ENCODE results near the gene ADARB2.

Gene ADARB2

DNA sequence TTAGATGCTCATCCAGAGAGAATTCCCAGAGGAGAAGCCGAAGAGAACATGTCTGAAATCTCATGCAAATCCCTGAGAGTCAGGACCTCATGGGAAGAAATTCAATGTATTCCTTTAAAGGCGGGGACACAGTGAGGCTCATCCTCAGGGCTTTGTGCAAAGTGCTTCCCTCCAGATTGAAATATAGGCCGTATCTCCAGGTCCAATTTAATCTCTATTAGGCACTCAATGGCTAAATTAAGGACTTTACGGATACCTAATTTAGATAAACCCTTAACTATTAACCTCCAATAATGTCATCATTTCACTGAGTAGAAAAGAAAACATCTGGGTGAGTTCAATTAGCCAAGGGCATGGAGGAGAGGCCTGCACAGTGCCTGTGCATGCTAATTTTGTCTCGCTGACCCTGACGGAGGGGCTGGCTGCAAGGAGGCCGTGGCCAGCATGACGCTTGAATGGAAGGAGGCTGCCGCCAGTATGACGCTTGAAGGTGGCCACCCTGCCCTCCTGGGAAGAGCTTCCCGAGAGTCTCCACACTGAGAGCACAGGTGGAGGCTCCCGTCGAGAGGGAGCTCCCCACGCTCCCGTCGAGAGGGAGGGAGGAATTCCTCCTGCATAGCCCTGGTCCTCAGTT lies 287.6 kb downstream of the ADARB2 start:
- Histone ChIP-seq H3K36me3 (ENCODE audit: control insufficient read depth in 2 of 2, insufficient read depth in 1 of 2, low read length in 2 of 2) (no peaks in the 10 kb centered on the region), H3K9me3 (ENCODE audit: control insufficient read depth, insufficient read depth, low read depth, low read length) (no peaks in the 10 kb centered on the region), H3K4me1 (ENCODE audit: control insufficient read depth, insufficient read depth, low read length) (no peaks in the 10 kb centered on the region), H3K4me3 (ENCODE audit: low read depth, low read length) (no peak overlapping the region), H3K27ac (ENCODE audit: extremely low read depth, low read depth, low read length) (no peak overlapping the region)
- TF ChIP-seq, protein P1, sequence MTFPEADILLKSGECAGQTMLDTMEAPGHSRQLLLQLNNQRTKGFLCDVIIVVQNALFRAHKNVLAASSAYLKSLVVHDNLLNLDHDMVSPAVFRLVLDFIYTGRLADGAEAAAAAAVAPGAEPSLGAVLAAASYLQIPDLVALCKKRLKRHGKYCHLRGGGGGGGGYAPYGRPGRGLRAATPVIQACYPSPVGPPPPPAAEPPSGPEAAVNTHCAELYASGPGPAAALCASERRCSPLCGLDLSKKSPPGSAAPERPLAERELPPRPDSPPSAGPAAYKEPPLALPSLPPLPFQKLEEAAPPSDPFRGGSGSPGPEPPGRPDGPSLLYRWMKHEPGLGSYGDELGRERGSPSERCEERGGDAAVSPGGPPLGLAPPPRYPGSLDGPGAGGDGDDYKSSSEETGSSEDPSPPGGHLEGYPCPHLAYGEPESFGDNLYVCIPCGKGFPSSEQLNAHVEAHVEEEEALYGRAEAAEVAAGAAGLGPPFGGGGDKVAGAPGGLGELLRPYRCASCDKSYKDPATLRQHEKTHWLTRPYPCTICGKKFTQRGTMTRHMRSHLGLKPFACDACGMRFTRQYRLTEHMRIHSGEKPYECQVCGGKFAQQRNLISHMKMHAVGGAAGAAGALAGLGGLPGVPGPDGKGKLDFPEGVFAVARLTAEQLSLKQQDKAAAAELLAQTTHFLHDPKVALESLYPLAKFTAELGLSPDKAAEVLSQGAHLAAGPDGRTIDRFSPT (tag by site-specific recombination; IDR thresholded peaks at IDR 0.05), result no peak
- TF ChIP-seq, protein P2, sequence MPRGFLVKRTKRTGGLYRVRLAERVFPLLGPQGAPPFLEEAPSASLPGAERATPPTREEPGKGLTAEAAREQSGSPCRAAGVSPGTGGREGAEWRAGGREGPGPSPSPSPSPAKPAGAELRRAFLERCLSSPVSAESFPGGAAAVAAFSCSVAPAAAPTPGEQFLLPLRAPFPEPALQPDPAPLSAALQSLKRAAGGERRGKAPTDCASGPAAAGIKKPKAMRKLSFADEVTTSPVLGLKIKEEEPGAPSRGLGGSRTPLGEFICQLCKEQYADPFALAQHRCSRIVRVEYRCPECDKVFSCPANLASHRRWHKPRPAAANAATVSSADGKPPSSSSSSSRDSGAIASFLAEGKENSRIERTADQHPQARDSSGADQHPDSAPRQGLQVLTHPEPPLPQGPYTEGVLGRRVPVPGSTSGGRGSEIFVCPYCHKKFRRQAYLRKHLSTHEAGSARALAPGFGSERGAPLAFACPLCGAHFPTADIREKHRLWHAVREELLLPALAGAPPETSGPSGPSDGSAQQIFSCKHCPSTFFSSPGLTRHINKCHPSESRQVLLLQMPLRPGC (tag by site-specific recombination; IDR thresholded peaks at IDR 0.05), result no peak
- TF ChIP-seq ZNF830 (tag by site-specific recombination; IDR thresholded peaks at IDR 0.05; ENCODE audit: low read depth), result no peak
- no peak for TF ChIP-seq KLF16 (tag by site-specific recombination; IDR thresholded peaks at IDR 0.05)
- no peak for TF ChIP-seq ZSCAN16 (tag by site-specific recombination; IDR thresholded peaks at IDR 0.05)
- no peak for TF ChIP-seq PRDM1 (tag by site-specific recombination; IDR thresholded peaks at IDR 0.05)
- TF ChIP-seq ZNF529 (tag by site-specific recombination; IDR thresholded peaks at IDR 0.05; ENCODE audit: insufficient replicate concordance), result no peak
- no peak for TF ChIP-seq ZNF394 (tag by site-specific recombination; IDR thresholded peaks at IDR 0.05; ENCODE audit: borderline replicate concordance)
- TF ChIP-seq ZNF350 (tag by site-specific recombination; IDR thresholded peaks at IDR 0.05), result no peak
- no peak for TF ChIP-seq SETDB1 (IDR thresholded peaks at IDR 0.05; ENCODE audit: insufficient read length, low read length)
- TF ChIP-seq ZNF660 (tag by site-specific recombination; IDR thresholded peaks at IDR 0.05), result no peak
- TF ChIP-seq KLF1 (tag by site-specific recombination; IDR thresholded peaks at IDR 0.05), result no peak
- TF ChIP-seq, protein P3, sequence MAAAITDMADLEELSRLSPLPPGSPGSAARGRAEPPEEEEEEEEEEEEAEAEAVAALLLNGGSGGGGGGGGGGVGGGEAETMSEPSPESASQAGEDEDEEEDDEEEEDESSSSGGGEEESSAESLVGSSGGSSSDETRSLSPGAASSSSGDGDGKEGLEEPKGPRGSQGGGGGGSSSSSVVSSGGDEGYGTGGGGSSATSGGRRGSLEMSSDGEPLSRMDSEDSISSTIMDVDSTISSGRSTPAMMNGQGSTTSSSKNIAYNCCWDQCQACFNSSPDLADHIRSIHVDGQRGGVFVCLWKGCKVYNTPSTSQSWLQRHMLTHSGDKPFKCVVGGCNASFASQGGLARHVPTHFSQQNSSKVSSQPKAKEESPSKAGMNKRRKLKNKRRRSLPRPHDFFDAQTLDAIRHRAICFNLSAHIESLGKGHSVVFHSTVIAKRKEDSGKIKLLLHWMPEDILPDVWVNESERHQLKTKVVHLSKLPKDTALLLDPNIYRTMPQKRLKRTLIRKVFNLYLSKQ (tag by site-specific recombination; IDR thresholded peaks at IDR 0.05; ENCODE audit: borderline replicate concordance), result no peak
- TF ChIP-seq, protein P4, sequence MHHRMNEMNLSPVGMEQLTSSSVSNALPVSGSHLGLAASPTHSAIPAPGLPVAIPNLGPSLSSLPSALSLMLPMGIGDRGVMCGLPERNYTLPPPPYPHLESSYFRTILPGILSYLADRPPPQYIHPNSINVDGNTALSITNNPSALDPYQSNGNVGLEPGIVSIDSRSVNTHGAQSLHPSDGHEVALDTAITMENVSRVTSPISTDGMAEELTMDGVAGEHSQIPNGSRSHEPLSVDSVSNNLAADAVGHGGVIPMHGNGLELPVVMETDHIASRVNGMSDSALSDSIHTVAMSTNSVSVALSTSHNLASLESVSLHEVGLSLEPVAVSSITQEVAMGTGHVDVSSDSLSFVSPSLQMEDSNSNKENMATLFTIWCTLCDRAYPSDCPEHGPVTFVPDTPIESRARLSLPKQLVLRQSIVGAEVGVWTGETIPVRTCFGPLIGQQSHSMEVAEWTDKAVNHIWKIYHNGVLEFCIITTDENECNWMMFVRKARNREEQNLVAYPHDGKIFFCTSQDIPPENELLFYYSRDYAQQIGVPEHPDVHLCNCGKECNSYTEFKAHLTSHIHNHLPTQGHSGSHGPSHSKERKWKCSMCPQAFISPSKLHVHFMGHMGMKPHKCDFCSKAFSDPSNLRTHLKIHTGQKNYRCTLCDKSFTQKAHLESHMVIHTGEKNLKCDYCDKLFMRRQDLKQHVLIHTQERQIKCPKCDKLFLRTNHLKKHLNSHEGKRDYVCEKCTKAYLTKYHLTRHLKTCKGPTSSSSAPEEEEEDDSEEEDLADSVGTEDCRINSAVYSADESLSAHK (tag by site-specific recombination; IDR thresholded peaks at IDR 0.05), result no peak
- TF ChIP-seq, protein P5, sequence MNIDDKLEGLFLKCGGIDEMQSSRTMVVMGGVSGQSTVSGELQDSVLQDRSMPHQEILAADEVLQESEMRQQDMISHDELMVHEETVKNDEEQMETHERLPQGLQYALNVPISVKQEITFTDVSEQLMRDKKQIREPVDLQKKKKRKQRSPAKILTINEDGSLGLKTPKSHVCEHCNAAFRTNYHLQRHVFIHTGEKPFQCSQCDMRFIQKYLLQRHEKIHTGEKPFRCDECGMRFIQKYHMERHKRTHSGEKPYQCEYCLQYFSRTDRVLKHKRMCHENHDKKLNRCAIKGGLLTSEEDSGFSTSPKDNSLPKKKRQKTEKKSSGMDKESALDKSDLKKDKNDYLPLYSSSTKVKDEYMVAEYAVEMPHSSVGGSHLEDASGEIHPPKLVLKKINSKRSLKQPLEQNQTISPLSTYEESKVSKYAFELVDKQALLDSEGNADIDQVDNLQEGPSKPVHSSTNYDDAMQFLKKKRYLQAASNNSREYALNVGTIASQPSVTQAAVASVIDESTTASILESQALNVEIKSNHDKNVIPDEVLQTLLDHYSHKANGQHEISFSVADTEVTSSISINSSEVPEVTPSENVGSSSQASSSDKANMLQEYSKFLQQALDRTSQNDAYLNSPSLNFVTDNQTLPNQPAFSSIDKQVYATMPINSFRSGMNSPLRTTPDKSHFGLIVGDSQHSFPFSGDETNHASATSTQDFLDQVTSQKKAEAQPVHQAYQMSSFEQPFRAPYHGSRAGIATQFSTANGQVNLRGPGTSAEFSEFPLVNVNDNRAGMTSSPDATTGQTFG (tag by site-specific recombination; IDR thresholded peaks at IDR 0.05; ENCODE audit: borderline replicate concordance), result no peak
- TF ChIP-seq MZF1 (tag by site-specific recombination; IDR thresholded peaks at IDR 0.05; ENCODE audit: borderline replicate concordance), result no peak
- no peak for TF ChIP-seq ZNF10 (tag by site-specific recombination; IDR thresholded peaks at IDR 0.05)
- TF ChIP-seq ZFP3 (tag by site-specific recombination; IDR thresholded peaks at IDR 0.05; ENCODE audit: low read depth), result no peak
- ChIA-PET CTCF (no interaction called here), POLR2A (no interaction called here)
